HepG2 (cell line): ENCODE measurements around the gene ZNF384. TPM values are rescaled to one million over a fixed set of nuclear protein-coding genes. Genes with fewer than 3 reads are reported as not detected.

Source experiments
- CBX2 ChIP-seq, 2 experiments: fragments of 200-600 bp in 1 of 2; sonication (generic); formaldehyde crosslinking in 1 of 2; IDR thresholded peaks; 2 replicates each; pipeline versions ENCODE4 v1.7.0 to v1.8.1; 2018 to 2022; ENCODE audit warnings: low read depth in 2 of 2, low read length in 1 of 2, mild to moderate bottlenecking in 1 of 2, missing genetic modification reagents in 1 of 2
- CENPBD1 ChIP-seq: sonication (generic); formaldehyde crosslinking; IDR thresholded peaks from 2 replicates; pipeline ENCODE4 v1.8.0; 2022; ENCODE audit warnings: missing genetic modification reagents, low read depth, mild to moderate bottlenecking, borderline replicate concordance
- ELF3 ChIP-seq: IDR thresholded peaks from 2 replicates; pipeline ENCODE4 v1.6.1; 2016; ENCODE audit warnings: missing genetic modification reagents, missing compliant biosample characterization
- GATA4 ChIP-seq: sonication (generic); IDR thresholded peaks from 2 replicates; pipeline ENCODE4 v1.6.1; 2016; ENCODE audit warnings: antibody characterized with exemption, low read depth, borderline replicate concordance
- HOXD1 ChIP-seq: sonication (generic); formaldehyde crosslinking; IDR thresholded peaks from 2 replicates; pipeline ENCODE4 v1.5.0; 2020; ENCODE audit warnings: missing genetic modification reagents
- PHF8 ChIP-seq: sonication (generic); formaldehyde crosslinking; IDR thresholded peaks from 2 replicates; pipeline ENCODE4 v1.5.0; 2020; ENCODE audit warnings: missing genetic modification reagents
- PLRG1 ChIP-seq: fragments of 450-650 bp; conservative IDR thresholded peaks from 2 replicates; pipeline ENCODE4 v1.6.1; 2016
- POLR2A ChIP-seq, 2 experiments: IDR thresholded peaks; 2 replicates each; pipeline ENCODE4 v1.6.1; 2011; ENCODE audit warnings: low read depth in 2 of 2, low read length in 2 of 2, mild to moderate bottlenecking in 1 of 2, moderate library complexity in 1 of 2; ENCODE audit not compliant: insufficient read depth in 1 of 2
- SRF ChIP-seq: IDR thresholded peaks from 2 replicates; pipeline ENCODE4 v1.6.1; 2011; ENCODE audit warnings: mild to moderate bottlenecking, low read depth, low read length, moderate library complexity
- STAT6 ChIP-seq: sonication (generic); formaldehyde crosslinking; IDR thresholded peaks from 2 replicates; pipeline ENCODE4 v1.4.0; 2020; ENCODE audit warnings: missing genetic modification reagents, mild to moderate bottlenecking, borderline replicate concordance
- TCF12 ChIP-seq, 2 experiments: fragments of 450-650 bp in 1 of 2; sonication (generic) in 1 of 2; formaldehyde crosslinking in 1 of 2; IDR thresholded peaks; 2 replicates each; pipeline versions ENCODE4 v1.6.1 to v1.8.0; 2017 to 2022; ENCODE audit warnings: antibody characterized with exemption in 1 of 2, mild to moderate bottlenecking in 1 of 2, missing genetic modification reagents in 1 of 2, moderate library complexity in 1 of 2
- ZFP90 ChIP-seq: sonication (generic); formaldehyde crosslinking; IDR thresholded peaks from 2 replicates; pipeline ENCODE4 v1.8.0; 2022; ENCODE audit warnings: missing genetic modification reagents, mild to moderate bottlenecking, inconsistent platforms, borderline replicate concordance
- ZNF24 ChIP-seq: fragments of 450-650 bp; IDR thresholded peaks from 2 replicates; pipeline ENCODE4 v1.6.1; 2017; ENCODE audit warnings: antibody characterized with exemption, mild to moderate bottlenecking
- ZNF362 ChIP-seq: sonication (generic); formaldehyde crosslinking; IDR thresholded peaks from 2 replicates; pipeline ENCODE4 v1.4.0; 2020; ENCODE audit warnings: missing genetic modification reagents, mild to moderate bottlenecking, borderline replicate concordance
- ZNF407 ChIP-seq: sonication (generic); formaldehyde crosslinking; IDR thresholded peaks from one replicate; pipeline ENCODE4 v1.5.1; 2020; ENCODE audit warnings: mild to moderate bottlenecking, missing genetic modification reagents; ENCODE audit errors: not compliant biosample characterization
- ZNF709 ChIP-seq: sonication (generic); formaldehyde crosslinking; IDR thresholded peaks from 2 replicates; pipeline ENCODE4 v1.5.0; 2020; ENCODE audit warnings: mild to moderate bottlenecking, missing genetic modification reagents
- ZNF761 ChIP-seq: sonication (generic); formaldehyde crosslinking; conservative IDR thresholded peaks from 2 replicates; pipeline ENCODE4 v1.4.0; 2020; ENCODE audit warnings: mild to moderate bottlenecking, missing genetic modification reagents
- polyA plus RNA-seq, 8 experiments: library from polyadenylated mRNA; depleted of rRNA in 3 of 8; stranded (reverse) in 7 of 8; unstranded in 1 of 8; fragments of >200 nt; fragmentation: Illumina TruSeq in 4 of 8; extraction: Trizol in 4 of 8; gene quantifications; 2 replicates each; pipeline versions ENCODE4 v1.2.1 to v1.2.3, GENCODE V29; 2011 to 2016; ENCODE audit warnings: low read depth in 4 of 8, missing spikeins in 1 of 8, mixed read lengths in 1 of 8; ENCODE audit not compliant: insufficient read depth in 1 of 8
- total RNA-seq, 5 experiments: library from RNA; depleted of rRNA; stranded (reverse); fragments of >200 nt; fragmentation: Illumina TruSeq; extraction: Trizol; gene quantifications; 2 replicates each; pipeline ENCODE4 v1.2.3, GENCODE V29; 2016; ENCODE audit warnings: low read depth in 1 of 5

ZNF384 gene
- total and polyA plus RNA-seq, 2 of the 13 experiments (the other 11 are each of a cell fraction or from before 2014, with no cell fraction given) = 23.6 to 55.3 TPM

GRCh38 chr12:6688543-6688998 lies 604 bp downstream of the ZNF384 start (continued):
- TF ChIP-seq ZNF407 (CRISPR knock-in tag) = peak; percentile 23
- TF ChIP-seq CBX2 (IDR thresholded peaks at IDR 0.05; ENCODE audit: low read depth, low read length) = no peak
- TF ChIP-seq CBX2 (CRISPR knock-in tag; IDR thresholded peaks at IDR 0.05; ENCODE audit: low read depth) = no peak
- no peak for TF ChIP-seq SRF
- peak; percentile 30; the same call in 1 of the 2 replicates for TF ChIP-seq GATA4
- TF ChIP-seq STAT6 (CRISPR knock-in tag) = 0 out of 2 replicates have a peak, but pooled peaks have one; percentile 10
- TF ChIP-seq ZNF362 (CRISPR knock-in tag) = 0 out of 2 replicates have a peak, but pooled peaks have one; percentile 7
- 0 out of 2 replicates have a peak, but pooled peaks have one; percentile 22 for TF ChIP-seq ZFP90 (CRISPR knock-in tag)
- no peak for TF ChIP-seq ZNF24
- no peak for TF ChIP-seq ZNF709 (CRISPR knock-in tag)
- TF ChIP-seq PLRG1 = no peak
- no peak; a peak in 1 of 4 replicates for TF ChIP-seq POLR2A (IDR thresholded peaks at IDR 0.05; ENCODE audit: insufficient read depth in 1 of 2, low read depth in 2 of 2, low read length in 2 of 2)
- no peak for TF ChIP-seq HOXD1
- TF ChIP-seq TCF12 (IDR thresholded peaks at IDR 0.05) = no peak
- TF ChIP-seq TCF12 (CRISPR knock-in tag; IDR thresholded peaks at IDR 0.05) = 0 out of 2 replicates have a peak, but pooled peaks have one; percentile 13
- peak; percentile 15; the same call in 1 of the 2 replicates for TF ChIP-seq ELF3 (CRISPR knock-in tag)
- no peak for TF ChIP-seq CENPBD1
- 0 out of 2 replicates have a peak, but pooled peaks have one; percentile 24 for TF ChIP-seq ZNF761 (CRISPR knock-in tag)
- peak; percentile 53; the same call in 1 of the 2 replicates for TF ChIP-seq PHF8 (CRISPR knock-in tag)
